Adipose tissue (tissue), 3 donors: ENCODE data around the gene KCNIP2. TPM values are rescaled to one million over a fixed set of nuclear protein-coding genes. Genes with fewer than 3 reads are reported as not detected.

ENCODE experiments used
- H3K27ac ChIP-seq: one replicate; pipeline ENCODE4 v1.5.1; 2013; ENCODE audit warnings: low read depth, low read length
- WGBS, 3 donors: extraction: QIAGEN DNeasy Blood & Tissue Kit; methylation state at CpG; one replicate each; pipeline ENCODE4 v1.1.7; 2013; 5-methylcytosine and 5-hydroxymethylcytosine counted together
- polyA plus RNA-seq, 3 donors: library from polyadenylated mRNA; stranded (reverse); fragments of 200-250 nt; gene quantifications; one replicate each; pipeline ENCODE4 v1.2.3, GENCODE V29; 2013
- donor health status: healthy with polysubstance abuse.
- donor health status: Bipolar disorder and iron deficiency.
- donor health status: healthy.

KCNIP2 gene
- polyA plus RNA-seq, 3 donors, result 12.0 to 219 (median 42.7) TPM

- H3K27ac ChIP-seq, result no peak overlapping the region
- 48 to 100% (median 100%) methylated on average over 1 of the region's 1 CpG for WGBS, 3 donors
These were observed 14.3 kb upstream of the KCNIP2 start for GRCh38 chr10:101857802-101858476.

DNA sequence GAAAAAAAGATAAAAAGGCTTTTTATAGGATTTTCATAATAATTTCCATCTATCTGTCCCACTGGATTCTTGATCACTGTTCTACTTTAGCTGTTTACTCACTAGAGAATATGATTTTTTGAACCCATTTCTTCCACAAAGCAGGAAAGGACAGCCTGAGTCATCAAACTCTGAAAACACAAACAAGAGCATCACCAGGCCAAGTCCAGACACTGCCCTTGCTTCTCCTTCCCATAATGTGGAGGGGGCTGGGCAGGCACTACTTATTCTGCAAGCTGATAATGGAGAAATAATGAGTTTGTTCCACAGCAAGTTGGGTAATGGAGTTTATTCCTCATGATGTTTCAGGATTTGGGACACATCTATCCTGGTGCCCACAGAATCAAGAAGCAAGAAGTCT lies 13.0 kb upstream of the KCNIP2 start:
- H3K27ac ChIP-seq, result no peak overlapping the region

DNA sequence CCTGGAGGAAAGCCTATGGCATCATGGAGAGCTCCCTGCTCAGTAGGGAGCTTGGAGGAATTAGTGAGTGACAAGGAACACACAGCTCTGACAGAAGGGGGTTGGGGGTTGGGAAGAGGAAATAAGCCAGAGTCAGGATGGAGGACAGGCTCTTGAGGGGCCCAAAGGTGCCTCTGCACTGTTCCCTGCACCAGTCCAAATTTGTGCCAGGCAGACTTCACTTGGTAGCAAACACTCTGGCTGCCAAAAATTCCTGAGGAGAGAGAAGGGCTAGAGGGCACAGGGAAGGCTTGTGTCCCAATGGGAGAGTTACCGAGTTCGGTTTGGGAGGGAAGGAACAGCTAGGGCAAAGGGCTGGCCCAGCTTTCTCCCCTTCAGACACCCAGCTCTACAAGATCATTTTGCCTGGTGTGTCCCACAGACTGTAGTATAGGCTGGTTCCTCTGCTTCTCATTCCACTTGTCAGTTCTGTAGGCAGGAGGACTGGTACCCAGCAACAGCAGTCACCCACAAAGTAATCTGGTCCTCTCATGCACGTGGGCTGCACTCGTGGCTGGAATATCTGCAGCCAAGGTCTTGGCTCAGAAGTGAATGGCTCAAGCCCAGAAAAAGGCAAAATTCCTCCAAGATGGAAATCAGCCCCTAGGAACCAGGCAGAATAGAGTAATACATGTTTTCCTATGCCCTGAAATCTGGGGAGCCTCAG lies 8.0 kb upstream of the KCNIP2 start:
- WGBS, 3 donors, result 50 to 69% (median 55%) methylated on average over 4 of the region's 4 CpGs
- no peak overlapping the region for H3K27ac ChIP-seq

DNA sequence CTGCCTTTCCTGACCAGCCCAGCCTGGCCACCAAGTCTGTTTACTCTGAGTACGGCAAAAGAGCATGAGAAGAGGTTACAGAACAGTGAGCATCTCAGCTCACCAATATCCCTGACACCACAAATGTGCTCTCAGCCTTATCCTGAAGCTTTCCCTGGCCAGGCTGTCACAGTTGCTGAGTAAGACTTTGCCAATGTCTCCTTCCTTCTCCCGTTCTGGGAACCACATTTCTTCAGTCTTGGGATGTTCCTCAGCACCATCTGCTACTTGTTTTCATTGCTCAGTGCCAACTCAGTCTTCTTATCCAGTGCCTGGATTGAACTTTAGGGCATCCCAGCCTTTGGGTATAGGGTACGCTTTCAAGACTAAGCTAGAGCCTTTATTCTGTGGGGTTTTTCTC lies 7.1 kb upstream of the KCNIP2 start:
- WGBS, 3 donors, result 76 to 80% (median 77%) methylated on average over 3 of the region's 3 CpGs
- no peak overlapping the region for H3K27ac ChIP-seq

GRCh38 chr10:101848894-101849351 lies 5.3 kb upstream of the KCNIP2 start:
- 33 to 71% (median 36%) methylated on average over 3 of the region's 3 CpGs for WGBS, 3 donors

DNA sequence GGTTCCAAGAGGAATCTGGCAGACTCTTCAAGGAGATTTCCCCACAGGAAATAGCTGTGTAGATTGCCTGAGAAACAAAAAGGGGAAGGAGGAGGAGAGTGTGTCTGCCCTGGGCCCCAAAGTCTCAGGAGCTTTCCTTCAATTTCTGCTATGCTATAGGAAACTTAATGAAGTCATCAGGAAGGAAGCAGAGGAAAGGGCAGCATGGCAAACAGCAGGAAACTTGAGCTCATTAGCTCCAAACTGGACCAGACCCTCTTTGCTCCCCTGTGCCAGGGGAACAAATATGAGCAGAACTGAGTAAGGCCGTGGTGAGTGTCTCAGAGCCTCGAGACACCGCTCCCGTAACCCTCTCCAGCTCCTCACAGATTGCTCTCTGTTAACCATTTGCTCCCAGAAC lies 4.8 kb upstream of the KCNIP2 start:
- no peak overlapping the region for H3K27ac ChIP-seq
- 23 to 62% (median 24%) methylated on average over 4 of the region's 4 CpGs for WGBS, 3 donors

More at GRCh38 chr10:101848894-101849351, 5.3 kb upstream of the KCNIP2 start:
- no peak overlapping the region for H3K27ac ChIP-seq

DNA sequence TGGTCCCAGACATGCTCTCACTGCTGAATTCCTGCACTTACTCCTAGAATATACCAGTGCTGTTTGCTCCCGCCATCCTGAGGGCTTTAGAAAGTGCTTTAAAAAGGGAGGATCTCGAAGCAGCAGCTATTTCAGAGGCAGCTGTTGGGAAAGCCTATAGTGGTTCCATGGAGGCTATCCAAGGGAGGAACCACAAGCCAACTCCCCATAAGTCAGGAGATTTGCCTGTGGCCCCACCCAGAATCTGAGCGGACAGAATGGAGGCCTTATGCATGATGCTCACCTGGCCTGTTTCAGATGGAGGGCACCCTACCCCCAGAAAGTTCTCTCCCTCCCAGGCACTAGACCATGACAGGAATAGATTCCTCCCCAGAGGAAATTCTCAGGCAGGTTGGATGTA lies 2.3 kb upstream of the KCNIP2 start:
- WGBS, 3 donors, result 77 to 87% (median 81%) methylated on average over 3 of the region's 3 CpGs
- no peak overlapping the region for H3K27ac ChIP-seq

DNA sequence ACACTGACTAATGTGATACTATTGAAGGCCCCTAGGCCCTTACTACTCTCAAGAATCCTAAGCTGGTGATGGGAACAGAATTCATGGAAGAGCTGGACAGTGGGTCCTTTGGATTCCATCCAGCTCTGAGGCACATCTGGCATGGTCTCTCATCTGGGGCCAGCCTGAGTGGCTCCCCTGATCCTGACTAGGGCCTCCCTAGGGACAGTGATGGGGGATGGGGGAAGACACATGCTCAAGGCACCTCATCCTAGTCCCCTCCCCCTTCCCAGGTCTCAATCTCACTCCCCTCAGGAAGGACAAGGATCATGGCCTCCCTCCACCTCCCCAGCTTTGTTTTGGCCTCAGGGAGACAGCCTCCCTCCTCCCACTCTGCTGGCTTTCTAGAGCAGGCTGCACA lies 1.8 kb downstream of the KCNIP2 start:
- no peak overlapping the region for H3K27ac ChIP-seq

DNA sequence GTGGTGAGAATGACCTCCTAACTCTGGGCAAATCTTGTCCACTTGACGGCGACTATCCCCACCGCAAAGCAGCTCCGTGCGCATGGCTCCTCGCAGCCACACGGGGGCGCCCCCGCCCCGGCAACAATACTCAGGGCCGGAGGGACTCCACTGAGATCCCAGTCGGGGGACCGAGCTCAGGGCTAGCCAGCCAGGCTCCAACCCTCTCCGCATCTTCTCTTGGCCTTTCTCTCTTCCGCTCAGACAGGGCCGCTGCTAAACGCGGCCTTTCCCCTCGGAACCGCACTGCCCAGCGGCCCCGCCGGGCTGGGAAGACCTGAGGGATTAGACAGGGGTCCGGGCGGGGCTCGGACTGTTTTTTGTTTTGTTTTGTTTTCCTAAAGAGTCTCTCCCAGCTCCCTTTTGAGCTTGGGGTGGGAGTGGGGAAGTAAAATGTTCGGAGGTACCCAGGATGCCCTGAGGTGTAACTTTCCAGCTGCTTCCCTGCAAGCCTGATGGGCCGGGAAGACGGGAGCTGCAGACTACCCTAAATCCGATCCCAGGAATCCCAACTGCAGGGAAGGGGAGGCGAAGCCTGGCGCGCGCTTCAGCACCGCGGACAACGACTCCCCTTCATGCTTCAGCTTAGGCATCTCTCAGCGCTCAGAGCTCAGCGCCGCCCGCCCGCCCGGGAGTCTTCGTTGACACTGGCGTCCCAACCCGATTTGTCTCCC lies 2.7 kb downstream of the KCNIP2 start:
- H3K27ac ChIP-seq, result no peak overlapping the region
- WGBS, 3 donors, result 2 to 6% (median 3%) methylated on average over 39 to 46 of the region's 46 CpGs

DNA sequence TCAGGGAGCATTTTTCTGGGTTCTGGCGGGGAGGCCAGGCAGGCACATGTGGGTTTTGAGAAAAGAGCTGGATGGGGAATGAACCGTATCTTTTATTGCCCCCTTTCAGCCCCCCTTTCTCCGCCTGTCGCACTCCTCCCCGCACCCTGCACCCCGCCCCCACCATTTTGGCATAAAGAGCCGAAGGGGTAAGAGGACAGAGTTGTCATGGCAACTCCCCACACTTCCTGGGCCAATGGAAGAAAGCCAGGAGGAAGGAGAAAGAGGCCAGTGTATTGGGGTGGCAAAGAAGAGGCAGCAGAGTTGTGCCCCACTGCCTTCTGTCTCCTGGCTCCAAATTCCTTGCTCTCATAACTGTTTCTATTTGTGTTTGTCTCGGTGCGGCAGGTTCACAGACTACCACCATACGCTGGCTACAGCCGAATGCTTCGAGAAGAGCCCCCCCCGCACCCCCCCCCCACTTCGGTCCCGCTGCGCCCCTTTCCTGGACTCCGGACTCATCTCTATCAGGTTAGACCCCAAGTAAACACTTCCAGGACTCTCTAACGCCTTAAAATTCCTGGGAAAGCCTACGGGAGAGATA lies 3.4 kb downstream of the KCNIP2 start:
- 5 to 6% (median 6%) methylated on average over 18 to 19 of the region's 19 CpGs for WGBS, 3 donors
- no peak overlapping the region for H3K27ac ChIP-seq

DNA sequence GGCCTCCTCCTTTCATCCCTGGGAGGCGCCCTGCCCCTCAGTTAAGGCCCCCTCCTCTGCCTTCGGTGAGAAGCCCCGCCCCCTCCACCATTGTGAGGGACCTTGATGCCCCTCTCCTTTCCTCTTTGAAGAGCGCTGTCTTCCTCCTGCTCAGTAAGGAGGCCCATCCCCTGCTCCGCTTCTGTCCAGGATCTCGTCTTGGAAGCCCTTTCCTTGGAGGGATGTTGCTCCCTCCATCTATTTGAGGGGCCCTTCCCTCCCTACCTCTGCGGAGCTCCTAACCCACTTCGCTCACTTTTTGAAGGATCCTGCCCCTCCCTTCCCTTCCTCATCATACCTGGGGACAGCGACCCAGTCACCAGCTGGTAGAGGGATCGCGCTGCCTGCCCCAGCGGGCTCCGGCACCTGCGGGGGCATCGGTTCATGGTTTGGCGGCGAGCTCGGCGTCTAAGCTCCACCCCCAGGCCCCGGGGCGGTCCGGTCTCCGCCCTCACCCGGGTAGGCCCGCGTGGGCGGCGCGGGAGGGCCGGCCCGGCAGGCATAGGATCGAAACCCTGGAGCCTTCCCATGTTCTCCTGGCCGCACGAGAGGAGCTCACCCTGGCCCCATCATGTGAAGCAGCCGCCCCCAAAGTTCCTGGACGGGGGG lies 4.1 kb downstream of the KCNIP2 start:
- no peak overlapping the region for H3K27ac ChIP-seq
- WGBS, 3 donors, result 12 to 15% (median 14%) methylated on average over 32 to 36 of the region's 36 CpGs

GRCh38 chr10:101839002-101839401 lies 4.6 kb downstream of the KCNIP2 start:
- WGBS, 3 donors, result 80 to 98% (median 88%) methylated on average over 1 of the region's 1 CpG

DNA sequence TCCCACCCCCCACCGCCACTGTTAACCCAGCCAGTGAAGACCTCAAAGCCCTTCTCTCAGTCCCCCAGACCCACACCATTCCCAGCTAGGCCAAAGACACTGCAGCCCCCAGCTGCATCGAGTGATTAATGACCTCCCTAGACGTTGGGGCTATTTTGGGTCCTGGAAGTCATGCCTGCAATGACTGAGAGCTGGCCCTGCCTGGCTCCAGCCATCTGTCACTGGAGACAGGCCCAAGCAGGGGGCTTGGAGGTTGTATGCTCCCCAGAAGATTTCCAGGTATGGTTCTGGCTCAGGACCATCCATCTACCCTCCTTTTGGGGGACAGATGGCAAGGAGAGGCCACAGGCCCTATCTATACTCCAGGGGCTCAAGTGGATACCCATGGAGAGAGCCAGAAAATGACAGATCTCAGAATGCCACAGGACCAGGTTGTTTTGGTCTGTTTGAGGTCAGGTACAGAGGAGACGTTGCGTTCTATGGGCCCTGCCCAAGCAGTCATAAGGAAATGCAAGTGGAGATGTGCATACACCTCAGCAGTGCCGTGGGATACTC lies 5.1 kb downstream of the KCNIP2 start:
- no peak overlapping the region for H3K27ac ChIP-seq
- 74 to 85% (median 82%) methylated on average over 6 of the region's 6 CpGs for WGBS, 3 donors

More at GRCh38 chr10:101839002-101839401, 4.6 kb downstream of the KCNIP2 start:
- no peak overlapping the region for H3K27ac ChIP-seq

GRCh38 chr10:101837748-101838147 lies 5.9 kb downstream of the KCNIP2 start:
- no peak overlapping the region for H3K27ac ChIP-seq
- 68 to 86% (median 86%) methylated on average over 2 of the region's 2 CpGs for WGBS, 3 donors

DNA sequence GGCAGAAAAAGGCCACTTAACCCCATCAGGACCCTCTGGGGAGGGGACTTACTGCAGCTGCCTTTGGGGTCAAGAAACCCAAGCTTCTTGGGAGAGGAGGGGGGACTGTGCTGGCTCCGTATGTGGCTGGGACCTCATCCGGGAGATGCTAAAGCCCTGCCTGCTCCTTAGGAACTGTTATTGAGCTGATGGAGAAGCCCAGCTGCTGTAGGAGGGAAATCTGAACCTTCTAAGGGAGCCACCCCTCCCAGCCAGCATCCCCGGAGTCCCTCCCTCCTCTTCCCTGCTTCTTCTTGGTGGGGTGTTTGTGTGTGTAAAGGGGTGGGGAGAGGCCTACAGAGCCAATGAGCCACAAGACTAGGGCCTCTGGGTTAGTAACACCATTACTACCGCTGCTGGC lies 8.2 kb downstream of the KCNIP2 start:
- no peak overlapping the region for H3K27ac ChIP-seq
- WGBS, 3 donors, result 73 to 90% (median 74%) methylated on average over 4 of the region's 4 CpGs

DNA sequence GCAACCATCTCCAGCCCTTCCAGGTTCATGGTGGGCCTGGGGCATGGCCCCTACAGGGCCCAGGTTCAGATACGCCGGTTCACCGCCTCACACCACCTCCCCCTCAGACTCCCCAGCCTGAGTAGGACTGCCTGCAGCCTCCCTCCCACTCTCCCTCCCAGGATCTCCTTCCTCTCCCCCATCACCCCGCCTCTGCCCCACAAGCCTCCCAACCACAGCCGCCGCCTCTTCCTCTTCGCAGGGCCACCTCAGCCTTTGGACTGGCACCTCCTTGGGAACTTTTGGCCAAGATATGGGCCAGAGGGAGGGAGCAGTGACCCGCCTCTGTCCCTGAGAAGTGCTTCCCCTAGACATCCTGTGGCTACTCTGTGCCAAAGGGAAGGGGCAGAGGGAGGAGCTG lies 9.3 kb downstream of the KCNIP2 start:
- WGBS, 3 donors, result 36 to 63% (median 37%) methylated on average over 8 of the region's 8 CpGs
- H3K27ac ChIP-seq, result no peak overlapping the region

- no peak overlapping the region for H3K27ac ChIP-seq
- WGBS, 3 donors, result 84 to 94% (median 89%) methylated on average over 1 of the region's 1 CpG
These were observed 10.1 kb downstream of the KCNIP2 start for GRCh38 chr10:101833466-101833865.

GRCh38 chr10:101832325-101832771 lies 11.3 kb downstream of the KCNIP2 start:
- 49 to 61% (median 57%) methylated on average over 4 of the region's 4 CpGs for WGBS, 3 donors
- H3K27ac ChIP-seq, result no peak overlapping the region
